ENCODE measurements around the gene NOSIP.

NOSIP gene

DNA sequence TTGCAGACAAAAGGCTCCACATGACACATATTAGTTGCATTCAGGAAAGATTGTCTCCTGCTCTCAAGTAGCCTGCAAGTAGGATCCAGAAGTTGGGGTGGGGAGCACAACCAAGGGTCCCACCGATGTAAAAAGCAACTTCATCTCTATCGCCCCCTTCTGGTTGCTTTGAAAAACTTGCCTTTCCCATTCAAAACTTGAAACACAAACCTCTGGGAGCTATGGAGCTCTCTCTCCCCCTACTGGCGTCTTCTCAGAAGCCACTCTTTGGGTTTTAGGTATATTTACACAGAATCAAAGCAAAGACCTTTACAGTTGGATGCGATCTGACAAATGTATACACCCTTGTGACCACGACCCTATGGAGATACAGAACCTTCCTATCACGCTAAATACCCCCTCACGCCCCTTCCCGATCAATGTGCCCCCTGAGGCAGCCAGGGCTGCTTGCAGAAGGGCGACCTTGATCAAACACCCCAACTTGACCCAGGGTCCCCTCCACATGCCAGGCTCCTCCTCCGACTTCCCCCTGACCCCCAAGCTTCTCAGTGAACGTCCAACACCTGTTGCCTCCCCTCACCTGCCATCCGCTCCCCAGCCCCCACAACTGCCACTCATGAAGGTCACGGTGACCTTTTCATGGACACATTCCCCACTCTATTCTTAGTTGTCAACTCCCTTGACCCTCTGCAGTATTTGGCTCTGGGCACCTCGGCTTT is 10.1 kb downstream of the NOSIP start:
- DNase-seq (ENCODE audit: low spot score): no peak
- TF ChIP-seq, protein P1, sequence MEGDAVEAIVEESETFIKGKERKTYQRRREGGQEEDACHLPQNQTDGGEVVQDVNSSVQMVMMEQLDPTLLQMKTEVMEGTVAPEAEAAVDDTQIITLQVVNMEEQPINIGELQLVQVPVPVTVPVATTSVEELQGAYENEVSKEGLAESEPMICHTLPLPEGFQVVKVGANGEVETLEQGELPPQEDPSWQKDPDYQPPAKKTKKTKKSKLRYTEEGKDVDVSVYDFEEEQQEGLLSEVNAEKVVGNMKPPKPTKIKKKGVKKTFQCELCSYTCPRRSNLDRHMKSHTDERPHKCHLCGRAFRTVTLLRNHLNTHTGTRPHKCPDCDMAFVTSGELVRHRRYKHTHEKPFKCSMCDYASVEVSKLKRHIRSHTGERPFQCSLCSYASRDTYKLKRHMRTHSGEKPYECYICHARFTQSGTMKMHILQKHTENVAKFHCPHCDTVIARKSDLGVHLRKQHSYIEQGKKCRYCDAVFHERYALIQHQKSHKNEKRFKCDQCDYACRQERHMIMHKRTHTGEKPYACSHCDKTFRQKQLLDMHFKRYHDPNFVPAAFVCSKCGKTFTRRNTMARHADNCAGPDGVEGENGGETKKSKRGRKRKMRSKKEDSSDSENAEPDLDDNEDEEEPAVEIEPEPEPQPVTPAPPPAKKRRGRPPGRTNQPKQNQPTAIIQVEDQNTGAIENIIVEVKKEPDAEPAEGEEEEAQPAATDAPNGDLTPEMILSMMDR (IDR thresholded peaks at IDR 0.05): peak; percentile 98
- no peak overlapping the region for H3K4me3 ChIP-seq
- H3K27ac ChIP-seq: no peak overlapping the region

DNA sequence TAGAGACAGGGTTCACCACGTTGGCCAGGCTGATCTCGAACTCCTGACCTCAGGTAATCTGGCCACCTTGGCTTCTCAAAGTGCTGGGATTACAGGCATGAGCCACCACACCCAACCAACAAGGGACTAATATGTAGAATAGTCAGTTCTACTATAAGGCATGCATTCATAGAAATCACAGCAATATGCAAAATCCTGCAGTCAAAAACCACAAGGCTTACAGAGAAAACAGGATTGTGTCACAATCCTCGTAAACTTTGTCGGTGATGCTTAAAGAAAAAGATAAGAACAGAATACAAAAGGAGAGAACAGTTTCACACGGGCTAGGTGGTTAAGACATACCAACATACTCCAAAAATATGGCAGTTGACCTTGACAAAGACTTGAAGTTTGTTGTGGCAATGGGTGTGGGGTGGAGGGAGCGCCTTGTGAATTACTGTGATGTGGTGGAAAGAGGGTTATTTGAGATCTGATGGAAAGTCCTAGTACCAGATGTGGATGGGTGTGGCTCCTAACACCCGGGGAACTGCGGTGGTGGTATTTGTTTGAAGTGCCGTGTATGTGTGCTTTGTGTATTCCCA is 12.4 kb downstream of the NOSIP start:
- no peak for DNase-seq (ENCODE audit: low spot score)
- Histone ChIP-seq H3K4me3 (no peak overlapping the region), H3K27ac (no peak overlapping the region)
- TF ChIP-seq, protein P1 (IDR thresholded peaks at IDR 0.05): no peak

DNA sequence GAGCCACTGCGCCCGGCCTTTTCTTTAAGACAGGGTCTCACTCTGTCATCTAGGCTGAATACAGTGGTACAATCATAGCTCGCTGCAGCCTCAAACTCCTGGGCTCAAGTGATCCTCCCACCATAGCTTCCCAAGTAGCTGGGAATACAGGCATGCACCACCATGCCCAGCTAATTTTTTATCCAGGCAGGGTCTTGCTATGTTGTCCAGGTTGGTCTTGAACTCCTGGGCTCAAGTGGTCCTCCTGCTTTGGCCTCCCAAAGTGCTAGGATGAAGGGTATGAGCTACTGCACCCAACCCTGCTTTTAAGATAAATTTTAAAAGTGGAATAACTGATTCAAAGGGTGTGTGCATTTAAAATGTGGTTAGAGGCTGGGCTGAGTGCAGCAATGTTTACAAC is 14.1 kb downstream of the NOSIP start:
- no peak for DNase-seq (ENCODE audit: low spot score)
- no peak overlapping the region for H3K4me3 ChIP-seq
- no peak overlapping the region for H3K27ac ChIP-seq
- TF ChIP-seq, protein P1 (IDR thresholded peaks at IDR 0.05): no peak

DNA sequence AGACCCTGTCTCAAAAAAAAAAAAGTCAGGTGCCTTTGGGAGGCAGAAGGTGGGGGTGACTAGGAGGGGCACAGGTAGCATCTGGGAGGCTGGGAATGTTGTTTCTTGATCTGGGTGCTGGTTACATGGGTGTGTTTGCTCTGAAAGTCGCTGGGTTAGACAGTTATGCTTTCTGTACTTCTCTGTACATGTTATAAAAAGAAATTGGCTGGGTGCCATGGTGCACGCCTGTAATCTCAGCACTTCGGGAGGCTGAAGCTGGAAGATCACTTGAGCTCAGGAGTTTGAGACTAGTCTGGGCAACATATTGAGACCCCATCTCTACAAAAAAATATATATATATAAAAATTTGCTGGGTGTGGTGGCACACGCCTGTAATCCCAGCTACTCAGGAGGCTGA is 15.1 kb downstream of the NOSIP start:
- DNase-seq (ENCODE audit: low spot score): no peak
- TF ChIP-seq, protein P1 (IDR thresholded peaks at IDR 0.05): no peak
- H3K4me3 ChIP-seq: no peak overlapping the region
- no peak overlapping the region for H3K27ac ChIP-seq

DNA sequence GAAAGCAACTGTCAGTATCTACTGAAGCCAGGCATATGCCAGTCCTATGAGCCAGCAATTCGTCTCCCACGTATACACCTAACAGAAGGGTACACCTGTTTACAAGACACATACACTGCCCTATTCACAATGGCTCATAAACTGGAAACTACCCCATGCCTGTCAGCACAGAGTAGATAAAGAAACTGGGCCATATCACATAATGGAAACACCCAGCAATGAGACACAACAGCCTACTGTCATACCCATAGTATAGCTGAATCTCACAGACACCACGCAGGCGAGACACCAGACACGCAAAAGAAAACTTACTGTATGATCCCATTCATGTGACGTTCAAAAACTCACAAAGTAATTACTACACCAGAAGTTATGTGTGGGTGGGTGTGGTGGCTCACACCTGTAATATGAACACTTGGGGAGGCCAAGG is 15.7 kb downstream of the NOSIP start:
- H3K4me3 ChIP-seq: no peak overlapping the region
- TF ChIP-seq, protein P1 (IDR thresholded peaks at IDR 0.05): no peak
- DNase-seq (ENCODE audit: low spot score): no peak
- no peak overlapping the region for H3K27ac ChIP-seq

DNA sequence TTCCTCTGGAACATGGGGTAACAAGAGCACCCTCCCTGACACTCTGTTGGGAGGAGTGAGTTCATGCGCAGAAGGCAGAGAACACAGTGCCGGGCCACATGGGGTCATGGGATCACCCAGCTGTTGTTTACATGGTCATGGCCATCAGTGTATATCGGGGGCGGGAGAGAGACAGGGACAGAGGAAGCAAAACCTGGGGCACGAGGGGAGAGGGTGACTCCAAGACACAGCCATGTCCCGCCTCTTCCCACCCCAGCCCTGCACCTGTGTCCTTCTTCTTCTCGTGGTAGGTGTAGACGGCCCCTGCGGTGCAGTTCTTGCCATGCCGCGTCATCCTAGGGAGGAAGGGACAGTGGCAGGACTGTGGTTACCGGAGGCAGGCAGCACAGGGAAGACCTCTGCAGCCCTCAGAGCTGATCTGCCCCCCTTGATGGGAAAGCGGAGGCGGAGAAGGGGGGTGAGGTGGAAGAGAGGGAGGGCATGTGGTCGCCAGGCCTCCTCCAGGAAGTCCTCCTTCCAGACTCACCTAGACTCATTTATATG is 19.9 kb downstream of the NOSIP start:
- peak overlapping the region in 1 of 2 donors; percentile 13 for H3K27ac ChIP-seq
- TF ChIP-seq, protein P1 (IDR thresholded peaks at IDR 0.05): no peak
- DNase-seq (ENCODE audit: low spot score): no peak
- no peak overlapping the region for H3K4me3 ChIP-seq

DNA sequence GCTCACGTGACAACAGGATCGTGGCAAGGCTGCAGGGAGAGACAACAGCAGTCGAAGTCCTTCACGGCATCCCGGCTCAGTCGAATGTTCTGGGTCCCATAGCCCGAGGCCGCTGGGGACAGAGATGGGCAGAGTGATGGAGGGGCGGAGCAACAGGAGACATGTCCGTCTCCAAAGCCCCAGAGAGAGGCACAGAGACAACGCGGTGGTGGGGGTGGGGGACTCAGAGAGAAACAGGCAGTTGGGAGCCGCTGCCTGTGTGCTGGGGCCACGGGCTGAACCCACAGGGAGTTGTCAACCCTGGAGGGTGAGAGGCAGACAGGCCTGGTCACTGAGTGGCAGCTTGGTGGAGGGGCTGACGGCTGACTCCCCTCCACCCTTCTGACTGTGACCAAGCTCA is 20.4 kb downstream of the NOSIP start:
- TF ChIP-seq, protein P1 (IDR thresholded peaks at IDR 0.05): no peak

More for the DNA sequence above, 20.4 kb downstream of the NOSIP start:
- no peak overlapping the region for H3K4me3 ChIP-seq
- H3K27ac ChIP-seq: peak overlapping the region in 1 of 2 donors; percentile 13
- DNase-seq (ENCODE audit: low spot score): no peak
